ENCODE measurements around the gene ADCY2.

ADCY2 gene

GRCh38 chr5:7473115-7473514 lies 77.2 kb downstream of the ADCY2 start:
- CTCF ChIA-PET, result no interaction called here

GRCh38 chr5:7473668-7474215 lies 77.8 kb downstream of the ADCY2 start:
- CTCF ChIA-PET, result no interaction called here

More at GRCh38 chr5:7473115-7473514, 77.2 kb downstream of the ADCY2 start:
- no peak for DNase-seq (ENCODE audit: low read depth, low spot score)
- POLR2A ChIA-PET, result no interaction called here
- no peak for TF ChIP-seq CTCF (IDR thresholded peaks at IDR 0.05; ENCODE audit: insufficient read depth, low read length, missing control alignments)
- no peak overlapping the region for H3K4me3 ChIP-seq (ENCODE audit: low read depth, low read length)

GRCh38 chr5:7474821-7475403 lies 79.0 kb downstream of the ADCY2 start:
- H3K4me3 ChIP-seq (ENCODE audit: low read depth, low read length), result no peak overlapping the region
- ChIA-PET CTCF (no interaction called here), POLR2A (no interaction called here)
- no peak for DNase-seq (ENCODE audit: low read depth, low spot score)
- no peak for TF ChIP-seq CTCF (IDR thresholded peaks at IDR 0.05; ENCODE audit: insufficient read depth, low read length, missing control alignments)

More at GRCh38 chr5:7473668-7474215, 77.8 kb downstream of the ADCY2 start:
- POLR2A ChIA-PET, result no interaction called here
- TF ChIP-seq CTCF (IDR thresholded peaks at IDR 0.05; ENCODE audit: insufficient read depth, low read length, missing control alignments), result no peak
- no peak overlapping the region for H3K4me3 ChIP-seq (ENCODE audit: low read depth, low read length)
- DNase-seq (ENCODE audit: low read depth, low spot score), result no peak

GRCh38 chr5:7478459-7478858 lies 82.5 kb downstream of the ADCY2 start:
- ChIA-PET POLR2A (no interaction called here), CTCF (no interaction called here)
- H3K4me3 ChIP-seq (ENCODE audit: low read depth, low read length), result no peak overlapping the region
- TF ChIP-seq CTCF (IDR thresholded peaks at IDR 0.05; ENCODE audit: insufficient read depth, low read length, missing control alignments), result no peak
- DNase-seq (ENCODE audit: low read depth, low spot score), result no peak

GRCh38 chr5:7488734-7489133 lies 92.8 kb downstream of the ADCY2 start:
- no peak for DNase-seq (ENCODE audit: low read depth, low spot score)
- CTCF ChIA-PET, result no interaction called here
- H3K4me3 ChIP-seq (ENCODE audit: low read depth, low read length), result no peak overlapping the region
- POLR2A ChIA-PET, result no interaction called here
- no peak for TF ChIP-seq CTCF (IDR thresholded peaks at IDR 0.05; ENCODE audit: insufficient read depth, low read length, missing control alignments)

- TF ChIP-seq CTCF (IDR thresholded peaks at IDR 0.05; ENCODE audit: insufficient read depth, low read length, missing control alignments), result no peak
- DNase-seq (ENCODE audit: low read depth, low spot score), result no peak
- H3K4me3 ChIP-seq (ENCODE audit: low read depth, low read length), result no peak overlapping the region
- ChIA-PET POLR2A (no interaction called here), CTCF (no interaction called here)
These were observed 96.4 kb downstream of the ADCY2 start for GRCh38 chr5:7492371-7492770.

Measured in AG04449 (cell line).